CD4-positive, alpha-beta T cell treated with Interleukin-4 for 1 hour (primary cell): ENCODE results near the gene DSC2.
"Not testable (repeated sequence)": the region's sequence is repeated elsewhere in the genome, so short reads cannot be mapped to it uniquely, and the experiment has no call there.

Source experiments
- DNase-seq, 2 donors: peaks; one replicate each; pipeline ENCODE4 v3.0.0-alpha.2; 2020 to 2022

DSC2 gene

GRCh38 chr18:31042084-31042405 is 60.2 kb downstream of the DSC2 start:
- DNase-seq = no peak

- DNase-seq = no peak
Measured at GRCh38 chr18:31041271-31042083, 60.7 kb downstream of the DSC2 start.

- DNase-seq = no peak
Measured at GRCh38 chr18:31040686-31041270, 61.4 kb downstream of the DSC2 start.

GRCh38 chr18:31039426-31039825 is 62.8 kb downstream of the DSC2 start:
- DNase-seq = no peak

GRCh38 chr18:31037686-31038085 is 64.5 kb downstream of the DSC2 start:
- not testable (repeated sequence) for DNase-seq

- no peak for DNase-seq
Measured at GRCh38 chr18:31034541-31034940, 67.7 kb downstream of the DSC2 start.

- DNase-seq = no peak
Measured at GRCh38 chr18:31030574-31031278, 71.5 kb downstream of the DSC2 start.

- no peak for DNase-seq
Measured at GRCh38 chr18:31015715-31016434, 86.3 kb downstream of the DSC2 start.

- DNase-seq = not testable (repeated sequence)
Measured at GRCh38 chr18:31011455-31011854, 90.8 kb downstream of the DSC2 start.

- DNase-seq = no peak
Measured at GRCh38 chr18:31010601-31011000, 91.6 kb downstream of the DSC2 start.
